ENCODE results near the gene MTMR12. TPM values are rescaled to one million over a fixed set of nuclear protein-coding genes. Genes with fewer than 3 reads are reported as not detected.

Gene MTMR12
- total and polyA plus RNA-seq, 8 donors: 9.7 to 32.3 (median 20.8) TPM

- Histone ChIP-seq H3K27me3 (no peaks in the 10 kb centered on the region), H3K4me1 (peaks cover 0 to 11% (median 5%) of the 10 kb centered on the region in 3 donors), H3K4me3 (no peak overlapping the region), H3K36me3 (peaks cover 0 to 62% (median 12%) of the 10 kb centered on the region in 3 donors), H3K27ac (no peak overlapping the region), H3K9me3 (no peaks in the 10 kb centered on the region)
- TF ChIP-seq CTCF (IDR thresholded peaks at IDR 0.05): no peak
- DNase-seq (no peak), ATAC-seq (no peak), FAIRE-seq (no peak)
- WGBS, 2 donors: 90% methylated on average over 4 of the region's 4 CpGs
- intact Hi-C loops (cut with DNase I): no loop called here
These were observed 49.1 kb downstream of the MTMR12 start for GRCh38 chr5:32263684-32264083.

- Histone ChIP-seq H3K4me1 (peaks cover 0 to 11% (median 5%) of the 10 kb centered on the region in 3 donors), H3K36me3 (peaks cover 0 to 37% (median 20%) of the 10 kb centered on the region in 3 donors), H3K9me3 (no peaks in the 10 kb centered on the region), H3K4me3 (no peak overlapping the region), H3K27ac (no peak overlapping the region), H3K27me3 (no peaks in the 10 kb centered on the region)
- DNase-seq (no peak), FAIRE-seq (no peak), ATAC-seq (no peak)
- WGBS, 2 donors: 66 to 69% methylated on average over 2 of the region's 2 CpGs
- intact Hi-C loops (cut with DNase I): no loop called here
- TF ChIP-seq CTCF (IDR thresholded peaks at IDR 0.05): no peak
These were observed 51.5 kb downstream of the MTMR12 start for GRCh38 chr5:32261198-32261597.

GRCh38 chr5:32259033-32259432, 53.7 kb downstream of the MTMR12 start:
- TF ChIP-seq CTCF (IDR thresholded peaks at IDR 0.05): no peak
- H3K9me3 ChIP-seq: no peaks in the 10 kb centered on the region
- 80 to 82% methylated on average over 1 of the region's 1 CpG for WGBS, 2 donors
- peaks cover 0 to 48% (median 20%) of the 10 kb centered on the region in 3 donors for H3K36me3 ChIP-seq
- no peak overlapping the region for H3K27ac ChIP-seq
- no peak overlapping the region for H3K4me3 ChIP-seq
- ATAC-seq (peak in 2 of 4 donors; percentile 11 to 30), FAIRE-seq (no peak), DNase-seq (no peak)
- intact Hi-C loops (cut with DNase I): no loop called here
- peaks cover 8 to 17% (median 12%) of the 10 kb centered on the region in 3 donors for H3K4me1 ChIP-seq
- H3K27me3 ChIP-seq: no peaks in the 10 kb centered on the region

GRCh38 chr5:32258424-32258823, 54.3 kb downstream of the MTMR12 start:
- DNase-seq (no peak), FAIRE-seq (no peak), ATAC-seq (no peak)
- H3K4me3 ChIP-seq: no peak overlapping the region
- WGBS, 2 donors: 92 to 94% methylated on average over 3 of the region's 3 CpGs
- H3K36me3 ChIP-seq: peaks cover 0 to 55% (median 20%) of the 10 kb centered on the region in 3 donors
- TF ChIP-seq CTCF (IDR thresholded peaks at IDR 0.05): no peak
- H3K27me3 ChIP-seq: no peaks in the 10 kb centered on the region
- intact Hi-C loops (cut with DNase I): no loop called here
- H3K27ac ChIP-seq: no peak overlapping the region
- peaks cover 8 to 17% (median 12%) of the 10 kb centered on the region in 3 donors for H3K4me1 ChIP-seq
- no peaks in the 10 kb centered on the region for H3K9me3 ChIP-seq

GRCh38 chr5:32255540-32255900, 57.2 kb downstream of the MTMR12 start:
- peaks cover 9 to 18% (median 15%) of the 10 kb centered on the region in 3 donors for H3K4me1 ChIP-seq
- 89 to 90% methylated on average over 2 of the region's 2 CpGs for WGBS, 2 donors
- ATAC-seq (peak in 2 of 4 donors; percentile 13 to 15), FAIRE-seq (no peak), DNase-seq (no peak)
- TF ChIP-seq CTCF (IDR thresholded peaks at IDR 0.05): no peak
- intact Hi-C loops (cut with DNase I): no loop called here
- no peaks in the 10 kb centered on the region for H3K9me3 ChIP-seq
- H3K27ac ChIP-seq: peak overlapping the region in 1 of 4 donors; percentile 19
- H3K36me3 ChIP-seq: peaks cover 0 to 36% (median 7%) of the 10 kb centered on the region in 3 donors
- no peak overlapping the region for H3K4me3 ChIP-seq
- no peaks in the 10 kb centered on the region for H3K27me3 ChIP-seq
